Measurements from ENCODE around the gene RBM17. TPM values are rescaled to one million over a fixed set of nuclear protein-coding genes. Genes with fewer than 3 reads are reported as not detected.

Gene RBM17
- total RNA-seq, 1 experiment from 2014 or later: 65.4 TPM

GRCh38 chr10:6121146-6121545 is 32.3 kb downstream of the RBM17 start:
- ATAC-seq: no peak; the same call in 1 of the 2 replicates
- intact Hi-C loops (cut with micrococcal nuclease; ENCODE audit: unreplicated experiment) (no loop called here), in situ Hi-C loops (cut with HindIII; ENCODE audit: low pct_unique_long_range_greater_than_20kb, low sequenced_read_pairs) (no loop called here)
- Histone ChIP-seq H3K4me1 (ENCODE audit: control insufficient read depth, insufficient read depth, low read length) (no peaks in the 10 kb centered on the region; the same call in 1 of the 2 replicates), H3K36me3 (ENCODE audit: control insufficient read depth, insufficient read depth, low read length) (no peaks in the 10 kb centered on the region), H3K27ac (ENCODE audit: low read length) (no peak overlapping the region), H3K27me3 (ENCODE audit: control insufficient read depth, insufficient read depth, low read length) (no peaks in the 10 kb centered on the region), H3K4me3 (ENCODE audit: low read depth in 2 of 2, low read length in 2 of 2) (no peak overlapping the region), H3K9me3 (ENCODE audit: control insufficient read depth, insufficient read depth, low read depth, low read length) (no peaks in the 10 kb centered on the region)
- CTCF ChIA-PET: no interaction called here
- TF ChIP-seq SIN3A (IDR thresholded peaks at IDR 0.05; ENCODE audit: borderline replicate concordance, insufficient read depth, low read depth, low read length) (no peak), REST (IDR thresholded peaks at IDR 0.05; ENCODE audit: insufficient read depth in 1 of 2, low read depth in 2 of 2, low read length in 1 of 2) (no peak), TCF7L2 (IDR thresholded peaks at IDR 0.05; ENCODE audit: low read depth, low read length) (no peak), POLR2AphosphoS5 (IDR thresholded peaks at IDR 0.05; ENCODE audit: low read depth, low read length) (no peak)
- TF ChIP-seq, protein P1, sequence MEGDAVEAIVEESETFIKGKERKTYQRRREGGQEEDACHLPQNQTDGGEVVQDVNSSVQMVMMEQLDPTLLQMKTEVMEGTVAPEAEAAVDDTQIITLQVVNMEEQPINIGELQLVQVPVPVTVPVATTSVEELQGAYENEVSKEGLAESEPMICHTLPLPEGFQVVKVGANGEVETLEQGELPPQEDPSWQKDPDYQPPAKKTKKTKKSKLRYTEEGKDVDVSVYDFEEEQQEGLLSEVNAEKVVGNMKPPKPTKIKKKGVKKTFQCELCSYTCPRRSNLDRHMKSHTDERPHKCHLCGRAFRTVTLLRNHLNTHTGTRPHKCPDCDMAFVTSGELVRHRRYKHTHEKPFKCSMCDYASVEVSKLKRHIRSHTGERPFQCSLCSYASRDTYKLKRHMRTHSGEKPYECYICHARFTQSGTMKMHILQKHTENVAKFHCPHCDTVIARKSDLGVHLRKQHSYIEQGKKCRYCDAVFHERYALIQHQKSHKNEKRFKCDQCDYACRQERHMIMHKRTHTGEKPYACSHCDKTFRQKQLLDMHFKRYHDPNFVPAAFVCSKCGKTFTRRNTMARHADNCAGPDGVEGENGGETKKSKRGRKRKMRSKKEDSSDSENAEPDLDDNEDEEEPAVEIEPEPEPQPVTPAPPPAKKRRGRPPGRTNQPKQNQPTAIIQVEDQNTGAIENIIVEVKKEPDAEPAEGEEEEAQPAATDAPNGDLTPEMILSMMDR (IDR thresholded peaks at IDR 0.05): no peak
- no TSS peak for BruUV-seq (replicated peaks)
- POLR2A ChIA-PET: interaction anchor here (0.6 kb wide), 1 partner anchor 693 kb away, joined by 3 read pairs; no protein-coding TSS in a partner anchor
- no peak for DNase-seq (ENCODE audit: low read depth, low spot score)

- in situ Hi-C loops (cut with HindIII; ENCODE audit: low pct_unique_long_range_greater_than_20kb, low sequenced_read_pairs) (no loop called here), intact Hi-C loops (cut with micrococcal nuclease; ENCODE audit: unreplicated experiment) (no loop called here)
- H3K4me3 ChIP-seq (ENCODE audit: low read depth in 2 of 2, low read length in 2 of 2): no peak overlapping the region
- BruUV-seq (replicated peaks): no TSS peak
- no peak for ATAC-seq
- H3K36me3 ChIP-seq (ENCODE audit: control insufficient read depth, insufficient read depth, low read length): no peaks in the 10 kb centered on the region
- DNase-seq (ENCODE audit: low read depth, low spot score): no peak
- no peak overlapping the region for H3K27ac ChIP-seq (ENCODE audit: low read length)
- ChIA-PET CTCF (no interaction called here), POLR2A (no interaction called here)
- no peaks in the 10 kb centered on the region for H3K4me1 ChIP-seq (ENCODE audit: control insufficient read depth, insufficient read depth, low read length)
- TF ChIP-seq TCF7L2 (IDR thresholded peaks at IDR 0.05; ENCODE audit: low read depth, low read length): no peak
- TF ChIP-seq SIN3A (IDR thresholded peaks at IDR 0.05; ENCODE audit: borderline replicate concordance, insufficient read depth, low read depth, low read length): no peak
- TF ChIP-seq POLR2AphosphoS5 (IDR thresholded peaks at IDR 0.05; ENCODE audit: low read depth, low read length): no peak
- TF ChIP-seq REST (IDR thresholded peaks at IDR 0.05; ENCODE audit: insufficient read depth in 1 of 2, low read depth in 2 of 2, low read length in 1 of 2): no peak
- TF ChIP-seq, protein P1 (IDR thresholded peaks at IDR 0.05): no peak
- H3K27me3 ChIP-seq (ENCODE audit: control insufficient read depth, insufficient read depth, low read length): no peaks in the 10 kb centered on the region
- no peaks in the 10 kb centered on the region for H3K9me3 ChIP-seq (ENCODE audit: control insufficient read depth, insufficient read depth, low read depth, low read length)
These were observed 34.7 kb downstream of the RBM17 start for GRCh38 chr10:6123532-6123931.

All from Panc1 (cell line).